Measurements from ENCODE around the gene PRXL2A.
"Not testable (repeated sequence)": the region's sequence is repeated elsewhere in the genome, so short reads cannot be mapped to it uniquely, and the experiment has no call there.

Gene PRXL2A

GRCh38 chr10:80474941-80475340, 66.6 kb downstream of the PRXL2A start:
- DNase-seq (ENCODE audit: low read depth, low spot score): no peak

- not testable (repeated sequence) for DNase-seq (ENCODE audit: low read depth, low spot score)
These were observed 67.3 kb downstream of the PRXL2A start for GRCh38 chr10:80475641-80476040.

GRCh38 chr10:80476685-80477084, 68.3 kb downstream of the PRXL2A start:
- no peak for DNase-seq (ENCODE audit: low read depth, low spot score)

GRCh38 chr10:80477813-80478212, 69.5 kb downstream of the PRXL2A start:
- DNase-seq (ENCODE audit: low read depth, low spot score): no peak

GRCh38 chr10:80480373-80480772, 72.0 kb downstream of the PRXL2A start:
- not testable (repeated sequence) for DNase-seq (ENCODE audit: low read depth, low spot score)

- no peak for DNase-seq (ENCODE audit: low read depth, low spot score)
These were observed 72.5 kb downstream of the PRXL2A start for GRCh38 chr10:80480852-80481251.

- no peak for DNase-seq (ENCODE audit: low read depth, low spot score)
These were observed 75.9 kb downstream of the PRXL2A start for GRCh38 chr10:80484243-80484642.

- no peak for DNase-seq (ENCODE audit: low read depth, low spot score)
These were observed 76.3 kb downstream of the PRXL2A start for GRCh38 chr10:80484676-80485075.

- no peak for DNase-seq (ENCODE audit: low read depth, low spot score)
These were observed 77.0 kb downstream of the PRXL2A start for GRCh38 chr10:80485076-80485945.

GRCh38 chr10:80485946-80486764, 77.8 kb downstream of the PRXL2A start:
- DNase-seq (ENCODE audit: low read depth, low spot score): no peak

Measured in smooth muscle cell of the brain vasculature (primary cell).